GM12875 (cell line): ENCODE data around the gene ANKRD40.

ENCODE experiments used
- H3K4me3 ChIP-seq: one replicate; pipeline ENCODE4 v1.5.1; 2011; ENCODE audit warnings: low read depth, low read length, control low read depth
- CTCF ChIP-seq: IDR thresholded peaks from 2 replicates; pipeline ENCODE4 v1.5.1; 2011; ENCODE audit warnings: low read depth, mild to moderate bottlenecking, control low read depth, inconsistent platforms, low read length, moderate library complexity, borderline replicate concordance; ENCODE audit not compliant: insufficient read depth

The ANKRD40 gene

GRCh38 chr17:50665838-50666237 is 41.9 kb downstream of the ANKRD40 start:
- H3K4me3 ChIP-seq, result no peak overlapping the region
- no peak for TF ChIP-seq CTCF

- H3K4me3 ChIP-seq, result no peak overlapping the region
Measured at GRCh38 chr17:50664788-50665458, 42.8 kb downstream of the ANKRD40 start.

GRCh38 chr17:50663812-50664374 is 43.8 kb downstream of the ANKRD40 start:
- no peak overlapping the region for H3K4me3 ChIP-seq
- no peak for TF ChIP-seq CTCF

More at GRCh38 chr17:50664788-50665458, 42.8 kb downstream of the ANKRD40 start:
- no peak for TF ChIP-seq CTCF

- TF ChIP-seq CTCF, result no peak
- H3K4me3 ChIP-seq, result no peak overlapping the region
Measured at GRCh38 chr17:50662632-50663225, 45.0 kb downstream of the ANKRD40 start.

GRCh38 chr17:50661795-50662391 is 45.8 kb downstream of the ANKRD40 start:
- no peak for TF ChIP-seq CTCF
- no peak overlapping the region for H3K4me3 ChIP-seq

GRCh38 chr17:50661348-50661747 is 46.4 kb downstream of the ANKRD40 start:
- no peak for TF ChIP-seq CTCF
- H3K4me3 ChIP-seq, result no peak overlapping the region

- no peak for TF ChIP-seq CTCF
- no peak overlapping the region for H3K4me3 ChIP-seq
Measured at GRCh38 chr17:50660887-50661345, 46.8 kb downstream of the ANKRD40 start.
